DOHH2 (cell line): ENCODE measurements around the gene DUSP2.

Source experiments
- H3F3A ChIP-seq: fragments of 200-600 bp; sonication (generic), shearing (Covaris generic); 2 replicates; pipeline ENCODE4 v1.6.0; 2016; ENCODE audit warnings: antibody characterized with exemption, mild to moderate bottlenecking; ENCODE audit not compliant: control insufficient read depth, insufficient read depth
- H3K27ac ChIP-seq: fragments of 200-600 bp; sonication (generic); 2 replicates; pipeline ENCODE4 v1.5.1; 2014; ENCODE audit warnings: low read depth, mild to moderate bottlenecking, low read length, moderate library complexity
- H3K27me3 ChIP-seq: fragments of 200-600 bp; sonication (generic); 2 replicates; pipeline ENCODE4 v1.6.1; 2014; ENCODE audit warnings: mild to moderate bottlenecking, low read length, mixed read lengths; ENCODE audit not compliant: control insufficient read depth
- H3K36me3 ChIP-seq: fragments of 200-600 bp; sonication (generic); 2 replicates; pipeline ENCODE4 v1.6.1; 2014; ENCODE audit warnings: mild to moderate bottlenecking, low read length, moderate library complexity, mixed read lengths; ENCODE audit not compliant: control insufficient read depth
- H3K4me1 ChIP-seq: fragments of 200-600 bp; sonication (generic); 2 replicates; pipeline ENCODE4 v1.6.1; 2014; ENCODE audit warnings: mild to moderate bottlenecking, low read length, mixed read lengths; ENCODE audit not compliant: control insufficient read depth
- H3K4me2 ChIP-seq: fragments of 200-600 bp; sonication (generic); 2 replicates; pipeline ENCODE4 v1.6.0; 2014; ENCODE audit warnings: mild to moderate bottlenecking, low read length, moderate library complexity
- H3K4me3 ChIP-seq: fragments of 200-600 bp; sonication (generic); 2 replicates; pipeline ENCODE4 v1.5.1; 2014; ENCODE audit warnings: mild to moderate bottlenecking, low read length, mixed read lengths
- H3K79me2 ChIP-seq: fragments of 200-600 bp; sonication (generic); 2 replicates; pipeline ENCODE4 v1.6.1; 2014; ENCODE audit warnings: mild to moderate bottlenecking, low read length, mixed read lengths; ENCODE audit not compliant: control insufficient read depth
- H3K9me2 ChIP-seq: fragments of 200-600 bp; sonication (generic); replicated peaks from 2 replicates; pipeline ENCODE4 v1.6.1; 2014; ENCODE audit warnings: mild to moderate bottlenecking, low read length, mixed read lengths; ENCODE audit not compliant: control insufficient read depth
- H3K9me3 ChIP-seq: fragments of 200-600 bp; sonication (generic); 2 replicates; pipeline ENCODE4 v1.6.1; 2014; ENCODE audit warnings: antibody characterized with exemption, low read length, mixed read lengths; ENCODE audit not compliant: control insufficient read depth, insufficient read depth
- H4K20me1 ChIP-seq: fragments of 200-600 bp; sonication (generic); 2 replicates; pipeline ENCODE4 v1.6.0; 2014; ENCODE audit warnings: low read depth, mild to moderate bottlenecking, antibody characterized with exemption, low read length, moderate library complexity; ENCODE audit not compliant: control insufficient read depth, insufficient read depth
- EZH2phosphoT487 ChIP-seq: fragments of 200-600 bp; sonication (generic); IDR thresholded peaks from 2 replicates; pipeline ENCODE4 v1.6.1; 2017; ENCODE audit warnings: borderline replicate concordance, mild to moderate bottlenecking, antibody characterized with exemption, low read length, moderate library complexity, mixed read lengths
- TF ChIP-seq, protein P1 (sequence below): fragments of 200-600 bp; sonication (generic); IDR thresholded peaks from one replicate; pipeline ENCODE4 v1.5.1; 2014; ENCODE audit warnings: antibody characterized with exemption, mild to moderate bottlenecking, low read depth, low read length; ENCODE audit not compliant: poor library complexity, severe bottlenecking

The DUSP2 gene

DNA sequence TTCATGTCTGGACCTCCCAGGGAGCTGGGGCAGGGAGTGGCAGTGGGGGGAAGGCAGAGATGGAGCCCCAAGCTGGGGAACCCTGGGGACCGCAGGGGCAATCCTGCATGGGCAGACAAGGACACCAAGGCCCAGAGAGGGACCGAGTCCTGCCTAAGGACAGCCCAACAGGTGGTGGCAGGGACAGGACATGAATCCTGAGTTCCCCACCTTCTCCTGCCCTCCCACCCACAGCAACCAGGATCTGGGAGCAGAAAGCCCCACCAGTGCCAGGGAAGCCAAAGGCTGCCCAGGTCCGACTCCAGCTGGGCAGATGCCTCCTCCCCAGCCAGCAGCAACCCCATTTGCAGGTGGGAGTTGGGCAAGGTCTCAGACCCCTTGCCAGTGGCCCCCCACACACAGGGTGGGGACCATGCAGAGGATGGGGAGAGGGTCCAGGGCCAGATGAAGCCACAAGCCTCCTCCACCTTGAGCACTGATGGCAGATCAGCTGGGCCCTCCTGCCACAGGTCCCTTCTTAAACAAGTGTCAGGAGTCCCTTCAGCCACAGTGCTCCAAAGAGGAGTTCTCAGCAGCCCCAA, 35.2 kb downstream of the DUSP2 start:
- TF ChIP-seq, protein P1, sequence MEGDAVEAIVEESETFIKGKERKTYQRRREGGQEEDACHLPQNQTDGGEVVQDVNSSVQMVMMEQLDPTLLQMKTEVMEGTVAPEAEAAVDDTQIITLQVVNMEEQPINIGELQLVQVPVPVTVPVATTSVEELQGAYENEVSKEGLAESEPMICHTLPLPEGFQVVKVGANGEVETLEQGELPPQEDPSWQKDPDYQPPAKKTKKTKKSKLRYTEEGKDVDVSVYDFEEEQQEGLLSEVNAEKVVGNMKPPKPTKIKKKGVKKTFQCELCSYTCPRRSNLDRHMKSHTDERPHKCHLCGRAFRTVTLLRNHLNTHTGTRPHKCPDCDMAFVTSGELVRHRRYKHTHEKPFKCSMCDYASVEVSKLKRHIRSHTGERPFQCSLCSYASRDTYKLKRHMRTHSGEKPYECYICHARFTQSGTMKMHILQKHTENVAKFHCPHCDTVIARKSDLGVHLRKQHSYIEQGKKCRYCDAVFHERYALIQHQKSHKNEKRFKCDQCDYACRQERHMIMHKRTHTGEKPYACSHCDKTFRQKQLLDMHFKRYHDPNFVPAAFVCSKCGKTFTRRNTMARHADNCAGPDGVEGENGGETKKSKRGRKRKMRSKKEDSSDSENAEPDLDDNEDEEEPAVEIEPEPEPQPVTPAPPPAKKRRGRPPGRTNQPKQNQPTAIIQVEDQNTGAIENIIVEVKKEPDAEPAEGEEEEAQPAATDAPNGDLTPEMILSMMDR = no peak
- TF ChIP-seq EZH2phosphoT487 = no peak
- no peak overlapping the region for H3K4me2 ChIP-seq

DNA sequence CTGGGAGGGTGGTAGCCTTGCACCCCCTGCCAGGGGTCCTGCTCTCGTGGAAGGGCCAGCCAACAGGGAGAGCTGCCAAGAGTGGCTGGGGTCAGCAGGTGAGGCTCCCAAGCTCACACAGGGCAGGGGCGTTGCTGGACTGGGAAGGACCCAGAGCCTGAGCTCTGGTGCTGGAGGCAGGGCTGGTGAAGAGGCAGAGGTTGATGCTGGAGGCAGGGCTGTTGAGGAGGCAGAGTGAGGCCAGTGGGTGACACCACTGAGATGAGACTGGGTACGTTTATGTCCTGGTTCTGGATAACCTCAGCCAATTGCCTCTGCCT, 35.9 kb downstream of the DUSP2 start:
- Histone ChIP-seq H3K9me3 (peaks cover 14% of the 10 kb centered on the region), H3F3A (no peaks in the 10 kb centered on the region), H3K36me3 (no peaks in the 10 kb centered on the region), H3K4me1 (peaks cover 3% of the 10 kb centered on the region), H3K27ac (no peak overlapping the region), H3K4me3 (no peak overlapping the region), H4K20me1 (no peaks in the 10 kb centered on the region), H3K27me3 (peaks cover 6% of the 10 kb centered on the region; the same call in 1 of the 2 replicates), H3K9me2 (no peaks in the 10 kb centered on the region), H3K79me2 (no peaks in the 10 kb centered on the region), H3K4me2 (no peak overlapping the region)
- TF ChIP-seq, protein P1 = no peak
- TF ChIP-seq EZH2phosphoT487 = no peak

More for the DNA sequence above, 35.2 kb downstream of the DUSP2 start:
- Histone ChIP-seq H3K36me3 (no peaks in the 10 kb centered on the region), H3K9me3 (peaks cover 7% of the 10 kb centered on the region), H3K79me2 (no peaks in the 10 kb centered on the region), H3K27me3 (peaks cover 6% of the 10 kb centered on the region; the same call in 1 of the 2 replicates), H3F3A (no peaks in the 10 kb centered on the region), H3K9me2 (no peaks in the 10 kb centered on the region), H3K27ac (no peak overlapping the region), H3K4me1 (no peaks in the 10 kb centered on the region), H4K20me1 (no peaks in the 10 kb centered on the region), H3K4me3 (no peak overlapping the region)

DNA sequence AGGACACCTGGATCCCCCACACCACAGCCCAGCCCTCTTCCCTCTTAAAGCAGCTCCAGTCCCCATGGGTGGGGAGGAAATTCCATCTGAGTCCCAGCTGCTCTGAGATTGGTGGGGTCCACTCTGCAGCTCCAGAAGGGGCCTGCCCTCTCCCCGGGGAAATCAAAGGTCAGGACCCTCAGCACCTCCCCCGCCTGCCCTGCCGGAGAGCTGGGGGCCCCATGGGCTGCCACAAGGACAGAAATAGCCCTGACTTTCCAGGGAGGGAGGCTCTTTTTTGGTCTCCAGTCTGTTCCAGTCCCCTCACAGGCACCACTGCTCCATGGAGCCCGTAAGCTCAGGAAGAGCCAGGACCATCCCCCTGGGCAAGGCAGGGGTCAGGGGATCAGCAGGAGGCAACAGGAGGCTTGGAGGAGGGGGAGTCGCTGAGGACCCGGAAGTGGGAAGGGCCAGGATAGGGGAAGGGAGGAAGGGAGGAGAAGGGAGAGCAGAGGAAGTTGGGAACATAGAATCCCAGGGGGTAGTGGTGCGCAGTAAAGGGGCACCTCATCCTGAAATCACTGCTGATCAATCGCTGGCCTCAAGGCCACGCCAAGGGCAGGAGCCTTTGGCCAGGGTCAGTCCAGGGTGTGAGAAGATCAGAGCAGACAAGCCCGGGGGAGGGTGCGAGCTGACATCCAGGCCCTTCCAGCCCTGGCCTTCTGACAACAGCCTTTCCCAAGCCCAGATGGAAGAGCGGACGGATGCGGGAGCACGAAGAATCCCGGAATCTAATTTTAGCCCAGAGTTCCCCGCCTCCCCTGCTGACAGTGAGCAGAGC, 36.5 kb downstream of the DUSP2 start:
- Histone ChIP-seq H3F3A (no peaks in the 10 kb centered on the region), H3K36me3 (no peaks in the 10 kb centered on the region), H3K27me3 (peaks cover 3% of the 10 kb centered on the region; the same call in 1 of the 2 replicates), H3K79me2 (no peaks in the 10 kb centered on the region), H3K9me3 (peaks cover 15% of the 10 kb centered on the region), H3K9me2 (no peaks in the 10 kb centered on the region), H3K4me3 (no peak overlapping the region), H3K4me1 (peaks cover 7% of the 10 kb centered on the region), H3K27ac (no peak overlapping the region), H3K4me2 (no peak overlapping the region), H4K20me1 (no peaks in the 10 kb centered on the region)
- TF ChIP-seq, protein P1 = no peak
- no peak for TF ChIP-seq EZH2phosphoT487
